Left lung (tissue), 10 donors: Measurements from ENCODE around the gene ZNF451. TPM values are rescaled to one million over a fixed set of nuclear protein-coding genes. Genes with fewer than 3 reads are reported as not detected.

ENCODE experiments used
- ATAC-seq: fragments of 200-7000 bp; cut with Tn5 transposase; one replicate; pipeline ENCODE4 v1.9.1; 2020; ENCODE audit warnings: moderate library complexity
- DNase-seq, 4 donors: peaks; one replicate each; pipeline ENCODE4 v3.0.0-alpha.2; 2013 to 2020
- H3K27ac ChIP-seq, 2 donors: fragments of 200-600 bp; sonication (generic) in 1 of 2; one replicate each; pipeline versions ENCODE4 v1.5.0 to v1.8.0; 2020 to 2021
- H3K27me3 ChIP-seq, 2 donors: fragments of 200-600 bp; sonication (generic) in 1 of 2; one replicate each; pipeline versions ENCODE4 v1.5.0 to v1.8.0; 2020 to 2021
- H3K36me3 ChIP-seq, 2 donors: fragments of 200-600 bp; sonication (generic) in 1 of 2; one replicate each; pipeline versions ENCODE4 v1.5.0 to v1.8.0; 2020 to 2021
- H3K4me1 ChIP-seq, 2 donors: fragments of 200-600 bp; one replicate each; pipeline ENCODE4 v1.8.0; 2021
- H3K4me3 ChIP-seq, 2 donors: fragments of 200-600 bp; sonication (generic) in 1 of 2; one replicate each; pipeline versions ENCODE4 v1.5.0 to v1.8.0; 2020 to 2021; ENCODE audit warnings: mild to moderate bottlenecking in 1 of 2
- H3K9me3 ChIP-seq, 2 donors: fragments of 200-600 bp; sonication (generic) in 1 of 2; one replicate each; pipeline versions ENCODE4 v1.5.0 to v1.8.0; 2020 to 2021
- CTCF ChIP-seq, 2 donors: fragments of 200-600 bp; sonication (generic) in 1 of 2; IDR thresholded peaks; one replicate each; pipeline versions ENCODE4 v1.5.0 to v1.8.0; 2021; ENCODE audit warnings: antibody characterized with exemption in 2 of 2
- intact Hi-C, 2 donors: fragments of 100-400 bp; cut with DNase I; formaldehyde crosslinking; loops; one replicate each; pipeline versions ENCODE4 v1.11.2 to v1.14.2; 2022
- polyA plus RNA-seq, 6 donors: library from polyadenylated mRNA; unstranded; fragments of 120-200 nt; gene quantifications; one replicate each; pipeline ENCODE4 v1.2.1, GENCODE V29; 2013; ENCODE audit not compliant: insufficient read length in 6 of 6
- total RNA-seq, 2 donors: library from RNA; stranded (reverse); fragmentation: NEBNext Ultra II Directional; extraction: Animal tissue kit (Norgen Biotek cat#: 25700); gene quantifications; one replicate each; pipeline ENCODE4 v1.2.1, GENCODE V29; 2021
- donor health status: DM: no; HTN: yes; CAD: no.
- donor health status: DM: no; HTN: no; CAD: no.

ZNF451 gene
- total and polyA plus RNA-seq, 8 donors: 36.3 to 53.4 (median 48.0) TPM

DNA sequence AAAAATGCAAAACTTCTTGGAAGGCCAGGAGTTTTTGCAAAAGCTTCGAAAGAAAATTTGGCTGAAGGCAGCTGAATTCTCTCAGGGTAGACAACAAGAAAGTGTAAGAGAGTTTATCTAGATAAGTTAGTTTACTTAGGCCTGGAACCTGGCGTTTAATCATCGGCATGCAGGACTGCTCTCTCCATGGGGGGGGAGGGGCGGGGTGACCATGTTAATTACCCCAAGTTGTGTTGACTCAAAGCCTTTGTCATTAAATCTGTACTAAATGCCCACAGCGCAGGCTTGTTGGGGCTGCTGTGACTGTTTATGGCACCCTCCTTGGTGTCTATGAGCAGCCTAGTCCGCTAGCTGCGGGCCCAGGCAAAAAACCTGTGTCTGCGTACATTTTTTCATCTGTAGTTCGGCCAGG, 20.1 kb upstream of the ZNF451 start:
- ATAC-seq: no peak
- intact Hi-C loops: no loop called here

GRCh38 chr6:57072108-57072507, 17.9 kb upstream of the ZNF451 start:
- Histone ChIP-seq H3K36me3 (peaks cover 0 to 11% of the 10 kb centered on the region in 2 donors), H3K9me3 (no peaks in the 10 kb centered on the region), H3K27me3 (no peaks in the 10 kb centered on the region), H3K4me1 (no peaks in the 10 kb centered on the region), H3K27ac (no peak overlapping the region), H3K4me3 (no peak overlapping the region)
- DNase-seq (no peak), ATAC-seq (no peak)
- intact Hi-C loops: no loop called here
- TF ChIP-seq CTCF (IDR thresholded peaks at IDR 0.05): no peak

More for the DNA sequence above, 20.1 kb upstream of the ZNF451 start:
- no peaks in the 10 kb centered on the region for H3K27me3 ChIP-seq
- no peak overlapping the region for H3K4me3 ChIP-seq
- TF ChIP-seq CTCF (IDR thresholded peaks at IDR 0.05): no peak
- DNase-seq: no peak
- no peak overlapping the region for H3K27ac ChIP-seq
- H3K9me3 ChIP-seq: no peaks in the 10 kb centered on the region
- peaks cover 0 to 17% of the 10 kb centered on the region in 2 donors for H3K36me3 ChIP-seq
- no peaks in the 10 kb centered on the region for H3K4me1 ChIP-seq

DNA sequence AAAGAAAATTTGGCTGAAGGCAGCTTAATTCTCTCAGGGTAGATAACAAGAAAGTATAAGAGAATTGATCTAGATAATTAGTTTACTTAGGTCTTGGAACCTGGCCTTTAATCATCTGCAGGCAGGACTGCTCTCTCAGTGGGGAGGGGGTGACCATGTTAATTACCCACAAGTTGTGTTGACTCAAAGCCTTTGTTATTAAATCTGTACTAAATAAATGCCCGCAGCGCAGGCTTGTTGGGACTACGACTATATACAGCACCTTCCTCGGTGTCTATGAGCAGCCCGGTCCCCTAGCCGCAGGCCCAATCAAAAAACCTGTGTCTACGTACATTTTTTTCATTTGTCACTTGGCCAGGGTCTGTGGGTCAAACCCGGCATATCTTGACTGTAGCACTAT, 15.6 kb upstream of the ZNF451 start:
- intact Hi-C loops: no loop called here
- Histone ChIP-seq H3K4me1 (no peaks in the 10 kb centered on the region), H3K27me3 (no peaks in the 10 kb centered on the region), H3K9me3 (no peaks in the 10 kb centered on the region), H3K4me3 (no peak overlapping the region), H3K27ac (no peak overlapping the region), H3K36me3 (peaks cover 0 to 7% of the 10 kb centered on the region in 2 donors)
- no peak for TF ChIP-seq CTCF (IDR thresholded peaks at IDR 0.05)
- DNase-seq (no peak), ATAC-seq (no peak)

DNA sequence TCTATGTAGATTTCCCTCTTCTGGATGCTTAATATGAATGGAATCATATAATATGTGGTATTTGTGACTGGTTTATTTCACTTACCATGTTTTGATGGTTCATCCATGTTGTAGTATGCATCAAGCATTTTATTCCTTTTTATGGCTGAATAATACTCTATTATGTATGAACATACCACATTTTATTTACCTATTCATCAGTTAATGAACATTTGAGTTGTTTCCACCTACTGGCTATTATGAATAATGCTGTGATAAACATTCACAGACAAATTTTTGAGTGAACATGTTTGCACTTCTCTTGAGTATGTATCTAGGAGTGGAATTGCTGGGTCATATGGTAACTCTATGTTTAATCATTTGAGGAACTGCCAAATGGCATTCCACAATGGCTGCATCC, 14.9 kb upstream of the ZNF451 start:
- ATAC-seq (no peak), DNase-seq (no peak)
- Histone ChIP-seq H3K9me3 (no peaks in the 10 kb centered on the region), H3K27ac (no peak overlapping the region), H3K36me3 (peaks cover 0 to 7% of the 10 kb centered on the region in 2 donors), H3K27me3 (no peaks in the 10 kb centered on the region), H3K4me3 (no peak overlapping the region), H3K4me1 (no peaks in the 10 kb centered on the region)
- TF ChIP-seq CTCF (IDR thresholded peaks at IDR 0.05): no peak
- intact Hi-C loops: no loop called here

DNA sequence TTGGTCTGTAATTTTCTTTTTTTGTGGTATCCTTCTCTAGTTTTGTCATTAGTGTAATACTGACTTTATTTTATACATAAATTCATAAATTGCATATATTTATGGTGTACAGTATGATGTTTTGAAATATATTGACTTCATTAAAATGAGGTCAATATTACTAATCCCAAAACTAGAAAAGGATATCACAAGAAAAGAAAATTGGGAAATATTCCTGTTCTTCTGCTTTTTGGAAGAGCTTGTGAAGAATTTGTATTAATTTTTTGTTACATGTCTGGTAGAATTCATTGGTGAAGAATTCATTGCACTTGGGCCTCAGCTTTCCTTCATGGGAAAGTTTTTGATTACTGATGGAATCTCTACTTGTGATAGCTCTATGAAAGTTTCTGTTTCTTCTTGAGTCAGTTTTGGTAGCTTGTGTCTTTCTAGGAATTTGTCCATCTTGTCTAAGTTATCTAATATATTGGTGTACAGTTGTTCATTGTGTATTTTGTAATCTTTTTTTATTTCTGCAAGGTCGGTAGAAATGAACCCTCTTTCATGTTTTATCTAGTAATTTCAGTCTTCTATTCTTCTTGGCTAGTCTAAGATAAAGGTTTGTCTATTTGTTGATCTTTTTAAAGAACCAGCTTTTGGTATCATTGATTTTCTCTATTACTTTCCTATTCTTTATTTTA, 11.3 kb upstream of the ZNF451 start:
- DNase-seq: no peak
- H3K4me3 ChIP-seq: no peak overlapping the region
- no peak for ATAC-seq
- peaks cover 0 to 3% of the 10 kb centered on the region in 2 donors for H3K36me3 ChIP-seq
- H3K27ac ChIP-seq: no peak overlapping the region
- H3K4me1 ChIP-seq: no peaks in the 10 kb centered on the region
- H3K9me3 ChIP-seq: no peaks in the 10 kb centered on the region
- intact Hi-C loops: no loop called here
- no peak for TF ChIP-seq CTCF (IDR thresholded peaks at IDR 0.05)
- no peaks in the 10 kb centered on the region for H3K27me3 ChIP-seq
